Epithelial cell of esophagus (primary cell): ENCODE measurements around the gene OR2B3.
"Not testable (repeated sequence)": the region's sequence is repeated elsewhere in the genome, so short reads cannot be mapped to it uniquely, and the experiment has no call there.

Experiments used
- DNase-seq: peaks from one replicate; pipeline ENCODE4 v3.0.0; 2010; ENCODE audit warnings: low read depth
- H3K4me3 ChIP-seq: 2 replicates; pipeline ENCODE4 v1.5.1; 2011; ENCODE audit warnings: mild to moderate bottlenecking, low read length, control low read depth
- TF ChIP-seq, protein P1 (sequence below): IDR thresholded peaks from 2 replicates; pipeline ENCODE4 v1.5.1; 2011; ENCODE audit warnings: low read depth, mild to moderate bottlenecking, low read length, control low read depth, inconsistent platforms; ENCODE audit not compliant: insufficient read depth; ENCODE audit errors: missing control alignments

OR2B3 gene, protein sequence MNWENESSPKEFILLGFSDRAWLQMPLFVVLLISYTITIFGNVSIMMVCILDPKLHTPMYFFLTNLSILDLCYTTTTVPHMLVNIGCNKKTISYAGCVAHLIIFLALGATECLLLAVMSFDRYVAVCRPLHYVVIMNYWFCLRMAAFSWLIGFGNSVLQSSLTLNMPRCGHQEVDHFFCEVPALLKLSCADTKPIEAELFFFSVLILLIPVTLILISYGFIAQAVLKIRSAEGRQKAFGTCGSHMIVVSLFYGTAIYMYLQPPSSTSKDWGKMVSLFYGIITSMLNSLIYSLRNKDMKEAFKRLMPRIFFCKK

DNA sequence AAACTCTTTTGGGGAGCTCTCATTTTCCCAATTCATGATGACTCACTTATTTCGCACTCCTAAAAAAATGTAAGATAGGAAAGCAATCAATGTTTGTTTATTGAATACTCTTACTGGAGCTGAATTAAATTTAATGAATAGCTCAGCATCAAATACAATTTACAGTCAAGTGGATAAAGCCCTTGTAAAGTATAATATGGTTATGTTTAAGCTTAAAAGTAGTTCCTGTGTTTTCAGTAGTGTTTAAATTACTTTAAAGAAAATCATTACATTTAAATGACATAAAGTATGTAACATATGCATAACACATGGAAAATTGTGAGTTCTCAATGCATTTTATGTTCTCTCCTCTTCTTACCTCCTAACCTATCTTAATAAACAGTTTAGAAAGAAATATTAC lies at the start of gene OR2B3:
TSS of gene OR2B3 (minus strand) at position 101 of the 400 bp plus-strand sequence. CDS start at position 36, 65 bp downstream.
- H3K4me3 ChIP-seq, result no peak within 1 kb of the TSS
- DNase-seq, result no peak
- TF ChIP-seq, protein P1, sequence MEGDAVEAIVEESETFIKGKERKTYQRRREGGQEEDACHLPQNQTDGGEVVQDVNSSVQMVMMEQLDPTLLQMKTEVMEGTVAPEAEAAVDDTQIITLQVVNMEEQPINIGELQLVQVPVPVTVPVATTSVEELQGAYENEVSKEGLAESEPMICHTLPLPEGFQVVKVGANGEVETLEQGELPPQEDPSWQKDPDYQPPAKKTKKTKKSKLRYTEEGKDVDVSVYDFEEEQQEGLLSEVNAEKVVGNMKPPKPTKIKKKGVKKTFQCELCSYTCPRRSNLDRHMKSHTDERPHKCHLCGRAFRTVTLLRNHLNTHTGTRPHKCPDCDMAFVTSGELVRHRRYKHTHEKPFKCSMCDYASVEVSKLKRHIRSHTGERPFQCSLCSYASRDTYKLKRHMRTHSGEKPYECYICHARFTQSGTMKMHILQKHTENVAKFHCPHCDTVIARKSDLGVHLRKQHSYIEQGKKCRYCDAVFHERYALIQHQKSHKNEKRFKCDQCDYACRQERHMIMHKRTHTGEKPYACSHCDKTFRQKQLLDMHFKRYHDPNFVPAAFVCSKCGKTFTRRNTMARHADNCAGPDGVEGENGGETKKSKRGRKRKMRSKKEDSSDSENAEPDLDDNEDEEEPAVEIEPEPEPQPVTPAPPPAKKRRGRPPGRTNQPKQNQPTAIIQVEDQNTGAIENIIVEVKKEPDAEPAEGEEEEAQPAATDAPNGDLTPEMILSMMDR, result no peak

- TF ChIP-seq, protein P1, result no peak
- DNase-seq, result peak; percentile 73
These were observed 44.6 kb upstream of the OR2B3 start for GRCh38 chr6:29131691-29132090.

GRCh38 chr6:29130644-29131043 lies 43.5 kb upstream of the OR2B3 start:
- no peak for DNase-seq
- TF ChIP-seq, protein P1, result no peak
- H3K4me3 ChIP-seq, result no peak overlapping the region

More at GRCh38 chr6:29131691-29132090, 44.6 kb upstream of the OR2B3 start:
- H3K4me3 ChIP-seq, result no peak overlapping the region

GRCh38 chr6:29129326-29130012 lies 42.4 kb upstream of the OR2B3 start:
- H3K4me3 ChIP-seq, result no peak overlapping the region
- TF ChIP-seq, protein P1, result no peak
- no peak for DNase-seq

- not testable (repeated sequence) for H3K4me3 ChIP-seq, DNase-seq
These were observed 27.9 kb upstream of the OR2B3 start for GRCh38 chr6:29114964-29115363.

DNA sequence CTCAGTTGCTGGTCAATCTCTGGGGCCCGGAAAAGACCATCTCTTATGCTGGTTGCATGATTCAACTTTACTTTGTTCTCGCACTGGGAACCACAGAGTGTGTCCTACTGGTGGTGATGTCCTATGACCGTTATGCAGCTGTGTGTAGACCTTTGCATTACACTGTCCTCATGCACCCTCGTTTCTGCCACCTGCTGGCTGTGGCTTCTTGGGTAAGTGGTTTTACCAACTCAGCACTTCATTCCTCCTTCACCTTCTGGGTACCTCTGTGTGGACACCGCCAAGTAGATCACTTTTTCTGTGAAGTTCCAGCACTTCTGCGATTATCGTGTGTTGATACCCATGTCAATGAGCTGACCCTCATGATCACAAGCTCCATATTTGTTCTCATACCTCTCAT lies 25.0 kb upstream of the OR2B3 start:
- TF ChIP-seq, protein P1, result no peak
- DNase-seq, result no peak
- H3K4me3 ChIP-seq, result no peak overlapping the region

GRCh38 chr6:29107758-29108157 lies 20.6 kb upstream of the OR2B3 start, which contains the start of gene OR2J3:
OR2J3 (plus strand) TSS chr6:29108058; CDS start chr6:29111891, 3,833 bp downstream.
- no peak within 1 kb of the TSS for H3K4me3 ChIP-seq
- TF ChIP-seq, protein P1, result no peak
- DNase-seq, result peak; percentile 7
